H54 (cell line): ENCODE results near the gene ACTA1.
A peak's percentile ranks its signal among the peaks of the same experiment; 100 is the strongest.

ENCODE experiments used
- DNase-seq: peaks from one replicate; pipeline ENCODE4 v3.0.0; 2011; ENCODE audit warnings: low spot score, mixed read lengths; ENCODE audit not compliant: insufficient read length
- FAIRE-seq: peaks from 3 replicates; lab custom pipeline; 2011; peaks lifted over from hg19 to GRCh38; lab: Jason Lieb, UNC
- POLR2A ChIP-seq: IDR thresholded peaks from 2 replicates; pipeline ENCODE4 v1.6.1; 2011; ENCODE audit warnings: low read depth, mild to moderate bottlenecking, low read length

ACTA1 gene

GRCh38 chr1:229454056-229454455 lies 20.2 kb upstream of the ACTA1 start:
- no peak for TF ChIP-seq POLR2A
- DNase-seq (no peak), FAIRE-seq (no peak)

- FAIRE-seq (peak; percentile 52), DNase-seq (no peak)
Measured at GRCh38 chr1:229452956-229453801, 19.3 kb upstream of the ACTA1 start.

GRCh38 chr1:229448845-229449244 lies 15.0 kb upstream of the ACTA1 start:
- no peak for FAIRE-seq
- DNase-seq = no peak
- no peak for TF ChIP-seq POLR2A

More at GRCh38 chr1:229452956-229453801, 19.3 kb upstream of the ACTA1 start:
- TF ChIP-seq POLR2A = no peak

- DNase-seq = no peak
- no peak for FAIRE-seq
- no peak for TF ChIP-seq POLR2A
Measured at GRCh38 chr1:229448354-229448753, 14.5 kb upstream of the ACTA1 start.

GRCh38 chr1:229447809-229448252 lies 13.9 kb upstream of the ACTA1 start:
- TF ChIP-seq POLR2A = no peak
- FAIRE-seq (no peak), DNase-seq (no peak)

GRCh38 chr1:229445828-229446227 lies 11.9 kb upstream of the ACTA1 start:
- no peak for FAIRE-seq
- no peak for TF ChIP-seq POLR2A
- DNase-seq = no peak

GRCh38 chr1:229440851-229441537 lies 7.1 kb upstream of the ACTA1 start:
- DNase-seq (peak; percentile 60), FAIRE-seq (no peak)
- TF ChIP-seq POLR2A = no peak

GRCh38 chr1:229438021-229438420 lies 4.1 kb upstream of the ACTA1 start:
- DNase-seq = no peak
- no peak for TF ChIP-seq POLR2A
- FAIRE-seq = no peak

GRCh38 chr1:229437443-229437842 lies 3.5 kb upstream of the ACTA1 start:
- DNase-seq = no peak
- FAIRE-seq = no peak
- no peak for TF ChIP-seq POLR2A

GRCh38 chr1:229436201-229436600 lies 2.3 kb upstream of the ACTA1 start:
- FAIRE-seq = no peak
- no peak for TF ChIP-seq POLR2A
- DNase-seq = no peak

- DNase-seq (no peak), FAIRE-seq (no peak)
- no peak for TF ChIP-seq POLR2A
Measured at GRCh38 chr1:229434641-229435051, 752 bp upstream of the ACTA1 start.

- DNase-seq = no peak
- TF ChIP-seq POLR2A = no peak
- no peak for FAIRE-seq
Measured at GRCh38 chr1:229433364-229434004, 410 bp downstream of the ACTA1 start.

GRCh38 chr1:229432905-229433304 lies 989 bp downstream of the ACTA1 start:
- no peak for TF ChIP-seq POLR2A
- DNase-seq (no peak), FAIRE-seq (no peak)

GRCh38 chr1:229432116-229432461 lies 1.8 kb downstream of the ACTA1 start:
- TF ChIP-seq POLR2A = no peak
- no peak for FAIRE-seq
- DNase-seq = no peak
